ENCODE measurements around the gene DENND1A.
A peak's percentile ranks its signal among the peaks of the same experiment; 100 is the strongest.

The DENND1A gene

DNA sequence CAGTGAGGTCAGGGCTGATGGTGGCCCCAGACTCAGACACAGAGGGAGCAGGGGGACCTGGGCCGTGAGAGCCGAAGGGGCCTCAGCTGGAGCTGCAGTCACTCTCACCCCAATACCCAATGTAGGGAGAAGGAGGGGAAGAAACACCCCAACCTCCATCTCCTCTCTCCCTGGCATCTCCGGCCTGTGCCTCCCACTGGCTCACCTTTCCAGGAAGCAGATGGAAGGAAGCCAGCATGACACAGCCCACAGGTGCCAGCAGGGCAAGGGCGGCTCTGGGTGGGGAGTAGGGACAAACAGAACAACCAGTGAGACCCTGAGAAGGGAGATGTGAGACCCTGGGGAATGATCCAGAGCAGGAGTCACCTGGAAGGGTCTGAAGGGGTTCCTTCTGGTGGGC, 576.9 kb downstream of the DENND1A start:
- DNase-seq (no peak), ATAC-seq (no peak)

DNA sequence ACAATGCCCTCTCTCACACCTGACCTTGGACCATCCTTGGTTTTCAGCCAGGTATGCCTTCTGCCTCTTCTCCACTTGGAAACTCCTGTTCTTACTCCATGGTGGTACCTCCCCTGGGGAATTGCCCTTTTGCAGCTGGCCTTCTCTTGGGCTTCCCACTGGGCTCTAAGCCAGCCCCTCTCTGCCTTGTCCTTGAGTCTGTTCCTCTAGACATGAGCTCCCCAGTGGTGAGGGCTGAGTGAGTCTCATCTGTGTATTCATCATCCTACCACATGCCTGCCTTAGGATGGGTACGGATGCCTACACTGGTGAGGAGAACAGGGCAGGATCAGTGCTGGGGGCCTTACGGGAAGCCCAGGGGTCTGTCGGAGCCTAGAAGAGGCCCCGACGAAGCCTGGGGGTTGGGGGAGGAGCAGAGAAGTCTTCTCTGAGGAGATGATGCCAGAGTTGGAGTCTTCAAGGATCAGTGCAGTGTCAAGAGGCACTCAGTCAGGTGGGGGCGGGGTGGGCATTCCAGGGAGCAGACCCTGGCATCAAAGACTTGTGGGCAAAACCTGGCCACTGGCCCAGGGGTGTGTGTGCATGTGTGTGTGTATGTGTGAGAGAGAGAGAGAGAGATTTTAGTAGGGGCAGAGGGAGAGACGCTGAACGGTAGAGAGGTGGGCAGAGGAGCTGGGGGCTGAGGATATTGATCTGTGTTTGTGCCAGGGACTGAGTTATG, 579.2 kb downstream of the DENND1A start:
- ATAC-seq = no peak
- no peak for DNase-seq

DNA sequence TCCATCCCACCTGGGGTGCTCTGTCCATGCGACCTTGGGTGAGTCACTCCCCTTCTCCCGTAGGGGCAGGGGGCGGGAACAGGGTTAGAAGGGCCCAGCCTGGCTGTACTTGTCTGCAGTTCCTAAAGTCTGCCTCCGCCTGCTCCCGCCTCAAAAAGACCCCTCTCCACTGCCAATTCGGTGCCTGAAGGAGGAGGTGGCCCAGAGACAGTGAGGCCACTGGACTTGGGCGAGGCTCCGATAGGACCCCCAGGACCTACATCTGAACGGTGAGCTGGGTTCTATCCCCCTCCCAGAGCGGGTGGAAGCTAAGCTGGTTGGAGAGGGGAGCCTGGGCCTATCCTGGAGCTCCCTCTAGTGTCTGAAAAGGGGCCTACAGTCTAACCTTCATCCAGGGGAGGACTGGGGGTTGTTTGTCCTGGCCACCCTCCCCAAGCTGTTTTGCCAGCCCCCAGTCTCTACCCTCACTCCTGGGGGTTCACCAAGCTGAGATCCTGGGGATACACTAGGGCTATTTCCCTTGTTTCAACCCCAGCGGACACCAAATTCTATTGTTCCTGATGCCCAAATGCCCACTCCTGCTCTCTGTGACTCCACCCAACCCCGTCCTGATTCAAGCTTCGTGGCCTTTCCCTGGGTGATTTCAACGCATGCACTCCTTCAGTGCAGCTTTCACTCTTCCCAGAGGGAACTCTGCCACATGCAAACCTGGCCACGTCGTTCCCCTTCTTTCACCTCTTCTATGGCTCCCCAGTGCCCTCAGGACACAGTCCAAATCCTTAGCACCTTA, 580.0 kb downstream of the DENND1A start:
- peak; percentile 76 for DNase-seq
- peak; percentile 75 for ATAC-seq

DNA sequence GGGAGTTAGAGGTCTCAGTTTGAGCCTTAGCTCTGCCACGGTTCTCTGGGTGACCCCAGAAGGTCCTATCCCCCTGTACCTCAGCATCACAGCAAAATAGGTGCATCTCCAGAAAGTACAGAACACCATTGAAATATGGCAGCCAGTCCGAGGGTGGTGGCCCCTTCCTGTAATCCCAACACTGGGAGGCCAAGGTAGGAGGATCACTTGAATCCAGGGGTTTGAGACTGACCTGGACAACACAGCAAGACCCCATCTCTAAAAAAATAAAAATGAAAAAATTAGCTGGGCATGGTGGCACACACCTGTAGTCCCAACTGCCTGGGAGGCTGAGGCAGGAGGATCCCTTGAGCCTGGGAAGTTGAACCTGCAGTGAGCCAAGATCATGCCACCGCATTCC, 580.9 kb downstream of the DENND1A start:
- ATAC-seq (no peak), DNase-seq (no peak)

DNA sequence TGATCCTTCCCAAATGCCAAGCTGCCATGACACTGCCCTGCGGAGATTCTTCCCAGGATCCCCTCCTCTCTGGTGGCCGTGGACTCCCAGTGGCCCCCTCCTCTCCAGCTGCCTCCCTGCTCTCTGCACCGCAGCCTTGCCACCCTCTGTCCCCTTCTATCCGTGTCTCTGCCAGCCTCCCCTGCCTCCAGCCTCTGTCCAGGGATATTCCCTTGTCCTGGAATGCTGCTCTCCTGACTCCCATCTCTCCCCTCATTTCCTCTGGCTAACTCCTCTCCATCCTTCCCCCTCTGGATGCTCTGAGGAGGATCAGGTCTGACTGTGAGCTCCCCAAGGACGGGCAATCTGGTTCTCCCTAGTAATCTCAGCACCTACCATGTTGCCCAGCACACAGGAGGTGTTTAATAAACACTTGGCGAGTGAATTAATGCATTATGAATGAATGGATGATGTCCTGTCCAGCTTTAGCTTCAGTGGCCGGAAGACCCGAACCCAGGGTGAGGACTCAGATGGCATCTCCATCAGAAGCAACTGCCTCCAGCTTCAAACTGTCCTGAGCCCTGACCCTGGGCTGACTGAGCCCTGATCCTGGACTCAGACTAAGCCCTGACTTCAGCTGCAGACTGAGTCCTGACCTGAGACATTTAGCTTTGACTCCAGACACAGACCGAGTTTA, 581.5 kb downstream of the DENND1A start:
- DNase-seq (no peak), ATAC-seq (no peak)

DNA sequence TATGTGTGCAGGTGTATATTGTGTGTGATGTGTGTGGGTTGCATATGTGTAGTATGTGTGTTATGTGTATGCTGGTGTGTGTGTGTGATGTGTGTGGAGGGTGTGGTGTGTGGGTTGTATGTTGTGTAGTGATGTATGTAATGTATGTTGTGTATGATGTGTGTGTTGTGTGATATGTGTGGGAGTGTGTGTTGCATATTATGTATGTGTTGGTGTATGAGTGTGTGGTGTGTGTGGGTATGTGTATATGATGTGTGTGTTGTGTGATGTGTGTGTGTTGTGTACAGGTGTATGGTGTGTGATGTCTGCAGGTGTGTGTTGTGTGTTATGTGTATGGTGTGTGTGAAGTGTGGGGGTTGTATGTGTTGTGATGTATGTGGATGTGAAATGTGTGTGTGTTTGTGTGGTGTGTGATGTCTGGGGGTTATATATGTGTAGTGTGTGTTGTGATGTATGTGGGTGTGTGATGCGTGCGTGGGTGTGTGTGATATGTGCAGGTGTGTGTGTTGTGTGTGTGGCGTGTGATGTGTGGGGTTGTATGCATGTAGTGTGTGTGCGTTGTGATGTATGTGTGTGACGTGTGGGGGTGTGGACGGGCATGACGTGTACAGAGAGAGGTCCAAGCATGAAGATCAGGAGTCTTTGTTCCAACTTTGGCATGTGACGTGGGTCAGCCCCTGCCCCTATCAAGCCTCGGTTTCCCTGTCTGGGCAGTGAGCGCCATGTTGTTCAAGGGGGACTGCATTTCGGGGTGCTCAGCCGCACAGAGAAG, 582.5 kb downstream of the DENND1A start:
- DNase-seq = no peak
- ATAC-seq = no peak

DNA sequence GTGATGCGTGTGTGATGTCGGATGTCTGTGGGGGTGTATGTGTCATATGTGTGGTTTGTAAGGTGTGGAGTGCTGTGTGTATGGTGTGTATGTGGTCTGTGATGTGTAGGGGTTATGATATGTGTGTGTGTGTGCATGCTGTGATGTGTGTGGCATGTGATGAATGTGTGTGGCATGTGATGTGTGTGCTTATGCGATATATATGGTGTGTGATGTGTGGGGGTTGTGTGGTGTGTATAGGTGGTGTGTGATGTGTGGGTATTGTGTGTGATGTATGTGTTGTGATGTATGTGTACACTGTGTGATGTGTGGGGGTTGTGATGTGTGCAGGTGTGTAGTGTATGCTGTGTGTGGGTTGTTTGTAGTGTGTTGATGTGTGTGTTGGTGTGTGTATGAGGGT, 583.1 kb downstream of the DENND1A start:
- DNase-seq (no peak), ATAC-seq (no peak)

DNA sequence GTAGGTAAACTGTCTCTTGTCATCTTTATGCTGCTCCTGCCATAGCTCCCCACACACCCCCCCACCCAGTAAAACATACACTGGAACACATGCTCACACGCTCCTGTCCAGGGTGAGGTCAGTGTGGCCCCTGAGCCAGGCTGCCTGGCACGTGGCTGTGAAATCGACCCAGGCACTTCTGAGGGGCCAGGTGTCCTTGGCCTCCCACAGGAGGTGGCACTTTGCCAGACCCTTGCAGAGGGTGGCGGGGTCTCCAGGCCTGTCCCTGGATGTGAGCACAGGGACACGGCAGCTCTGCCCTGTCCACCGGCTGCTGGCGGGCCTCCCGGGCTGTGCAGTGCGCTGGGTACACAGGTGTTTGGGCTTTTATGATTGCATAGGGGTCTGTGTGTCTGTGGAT, 583.9 kb downstream of the DENND1A start:
- no peak for ATAC-seq
- DNase-seq = no peak

DNA sequence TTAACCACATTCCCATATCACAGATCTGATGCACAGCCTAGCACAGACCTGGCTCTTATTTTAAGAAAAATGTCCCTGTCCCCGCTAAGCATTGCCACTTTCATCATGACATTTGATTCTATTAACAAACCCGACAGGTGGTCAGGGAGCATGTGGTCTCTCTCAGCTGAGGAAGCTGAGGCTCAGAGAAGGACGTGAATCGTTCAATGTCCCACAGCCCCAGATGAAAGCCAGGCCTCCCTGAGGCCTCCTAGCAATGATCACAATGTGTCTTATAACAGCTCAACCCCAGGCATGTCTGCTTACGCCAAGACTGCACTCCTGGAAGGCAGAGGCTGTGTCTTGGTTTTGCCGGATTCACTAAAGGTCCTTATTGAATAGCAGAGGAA, 584.4 kb downstream of the DENND1A start:
- DNase-seq (no peak), ATAC-seq (no peak)

DNA sequence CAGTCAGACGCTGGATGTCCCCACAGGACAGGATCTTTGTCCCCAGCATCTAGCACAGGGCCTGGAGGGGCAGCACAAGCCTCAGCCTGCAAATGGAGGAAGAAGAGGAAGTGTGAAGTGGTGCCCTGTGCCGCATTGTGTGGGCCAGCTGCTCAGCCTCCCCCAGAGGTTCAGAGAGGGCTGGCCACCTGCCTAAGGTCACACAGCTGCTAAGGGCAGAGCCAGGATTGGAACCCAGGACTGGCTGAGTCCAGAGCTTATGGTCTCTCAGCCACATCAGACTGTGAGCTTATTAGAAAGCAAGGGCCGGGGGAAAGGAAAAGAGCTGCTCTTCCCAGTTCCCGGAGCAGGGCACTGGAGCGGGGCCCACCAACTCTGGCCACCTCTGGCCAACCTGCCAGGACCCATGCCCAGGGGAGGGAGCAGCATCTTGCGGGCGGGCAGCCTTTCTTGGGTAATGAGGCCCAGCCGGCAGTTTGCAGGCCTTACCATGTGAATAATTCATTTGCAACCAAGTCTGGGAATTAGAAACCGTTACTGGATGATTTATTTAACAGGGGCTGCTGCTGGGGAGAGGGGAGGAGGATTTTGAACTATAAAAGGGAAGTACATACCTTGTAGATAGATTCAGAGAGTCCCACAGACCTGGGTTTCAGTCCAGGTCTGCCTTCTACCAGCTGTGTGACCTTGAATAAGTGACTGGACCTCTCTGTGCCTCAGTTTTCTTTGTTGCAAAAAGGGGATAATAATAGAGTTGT, 585.6 kb downstream of the DENND1A start:
- no peak for DNase-seq
- ATAC-seq = no peak

DNA sequence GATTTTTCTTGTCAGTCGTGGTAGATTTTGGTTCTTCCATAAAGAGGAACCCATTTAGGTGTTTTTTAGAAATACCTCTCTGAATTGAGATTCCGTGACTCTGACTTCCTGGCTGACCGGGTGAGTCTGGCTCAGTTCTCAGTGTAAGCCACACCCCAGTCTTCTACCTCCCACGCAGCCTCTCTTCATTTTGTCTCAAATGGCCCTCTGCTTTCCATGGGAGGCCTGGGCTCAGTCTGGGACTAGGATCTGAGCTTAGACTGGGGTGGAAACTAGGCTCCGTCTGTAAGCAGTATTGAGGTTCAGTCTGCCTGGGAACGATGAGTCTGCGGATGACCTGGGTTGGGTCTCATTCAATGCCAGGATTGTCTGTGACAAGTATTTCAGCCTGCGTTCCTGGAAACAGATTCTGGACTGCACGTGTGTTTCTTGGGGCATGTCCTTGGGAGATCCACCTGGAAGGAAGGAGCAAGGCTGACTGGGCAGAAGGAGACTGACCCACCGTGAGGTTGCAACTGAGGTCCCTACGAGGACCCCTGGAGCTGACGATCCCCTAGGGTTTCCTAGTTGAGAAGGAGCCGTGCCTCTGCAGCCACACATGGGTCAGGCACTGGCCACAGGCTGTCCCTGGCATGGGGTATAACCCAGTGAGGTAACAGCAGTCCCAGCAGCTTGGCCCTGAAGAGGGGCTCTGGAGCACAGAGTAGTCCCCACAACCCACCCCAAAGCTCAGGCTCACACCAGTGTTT, 586.3 kb downstream of the DENND1A start:
- DNase-seq = no peak
- ATAC-seq = no peak

DNA sequence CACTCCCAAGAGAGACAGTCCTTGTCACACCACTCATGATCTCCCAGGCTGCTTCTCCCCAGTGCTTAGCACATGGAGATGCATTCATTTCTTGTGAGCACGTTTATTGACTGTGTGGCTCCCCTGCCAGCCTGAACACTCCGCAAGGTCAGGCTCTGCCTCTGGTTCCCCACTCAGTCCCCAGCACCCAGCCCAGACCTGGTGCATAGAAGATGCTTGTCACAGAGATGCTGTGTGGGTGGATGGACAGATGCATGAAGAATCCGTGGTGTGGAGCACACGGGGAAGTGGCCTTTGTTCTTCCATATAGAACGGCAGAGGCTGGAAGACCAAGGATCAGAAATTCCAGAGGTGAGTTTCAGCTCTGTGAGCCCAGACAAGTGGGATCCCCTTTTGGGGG, 587.7 kb downstream of the DENND1A start:
- ATAC-seq (no peak), DNase-seq (no peak)

DNA sequence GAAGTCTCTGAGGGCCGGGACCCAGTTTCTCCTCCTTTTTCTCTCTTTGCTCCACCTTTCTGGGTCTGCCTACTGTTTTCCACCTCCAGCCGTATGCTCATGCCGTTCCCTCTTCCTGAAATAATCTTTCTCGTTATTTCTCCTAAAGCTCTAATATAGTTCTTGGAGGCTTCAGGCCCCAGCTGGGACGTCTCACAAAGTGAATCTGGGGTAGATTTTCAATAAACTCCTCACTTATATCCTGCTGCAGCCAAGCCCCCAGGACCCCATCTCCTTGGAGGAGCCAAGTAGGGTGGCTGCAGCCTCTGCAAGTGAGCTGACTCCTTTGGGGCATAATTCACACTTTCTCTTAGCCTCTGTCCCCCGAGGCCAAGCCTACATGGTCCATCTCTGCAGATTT, 588.1 kb downstream of the DENND1A start:
- ATAC-seq = no peak
- no peak for DNase-seq

DNA sequence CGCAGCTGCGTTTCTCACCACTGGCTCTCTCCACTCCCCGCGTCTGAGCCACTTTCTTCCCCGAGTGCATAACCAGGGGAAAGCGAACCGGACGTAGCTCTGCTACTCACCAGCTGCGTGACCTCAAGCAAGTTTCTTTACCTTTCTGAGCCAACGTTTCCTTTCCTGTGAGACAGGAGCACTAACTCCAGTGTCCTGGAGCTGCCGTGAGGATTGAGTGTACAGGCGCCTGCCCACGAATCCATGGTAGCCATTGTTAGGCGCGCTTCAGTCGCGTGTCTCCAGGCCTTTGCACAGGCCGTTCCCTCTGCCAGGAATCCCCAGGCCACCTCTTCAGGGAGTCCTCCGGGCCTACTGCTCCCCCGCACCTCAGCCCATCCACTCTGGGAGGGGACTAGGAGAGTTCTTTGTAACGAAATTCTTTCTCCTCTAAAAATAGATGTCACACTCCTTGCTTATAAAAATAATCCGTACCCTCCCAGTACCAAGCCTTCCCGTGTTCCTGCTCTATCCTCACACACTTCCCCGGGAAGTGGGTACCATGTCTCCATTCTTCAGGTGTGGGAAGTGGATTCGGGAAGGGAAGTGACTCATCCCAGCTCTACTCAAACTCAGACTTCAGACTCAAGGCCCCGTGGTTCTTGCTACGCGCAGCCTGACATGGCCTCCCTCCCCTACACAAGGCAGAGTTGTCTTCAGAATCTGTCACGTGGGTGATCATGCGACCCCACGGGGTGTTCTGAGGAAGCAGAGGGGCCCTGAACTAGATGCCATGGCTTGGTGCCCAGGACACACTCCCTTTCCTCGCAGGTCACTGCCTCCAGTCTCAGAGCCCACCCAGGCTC, 590.0 kb downstream of the DENND1A start:
- peak; percentile 72 for DNase-seq
- peak; percentile 65 for ATAC-seq

DNA sequence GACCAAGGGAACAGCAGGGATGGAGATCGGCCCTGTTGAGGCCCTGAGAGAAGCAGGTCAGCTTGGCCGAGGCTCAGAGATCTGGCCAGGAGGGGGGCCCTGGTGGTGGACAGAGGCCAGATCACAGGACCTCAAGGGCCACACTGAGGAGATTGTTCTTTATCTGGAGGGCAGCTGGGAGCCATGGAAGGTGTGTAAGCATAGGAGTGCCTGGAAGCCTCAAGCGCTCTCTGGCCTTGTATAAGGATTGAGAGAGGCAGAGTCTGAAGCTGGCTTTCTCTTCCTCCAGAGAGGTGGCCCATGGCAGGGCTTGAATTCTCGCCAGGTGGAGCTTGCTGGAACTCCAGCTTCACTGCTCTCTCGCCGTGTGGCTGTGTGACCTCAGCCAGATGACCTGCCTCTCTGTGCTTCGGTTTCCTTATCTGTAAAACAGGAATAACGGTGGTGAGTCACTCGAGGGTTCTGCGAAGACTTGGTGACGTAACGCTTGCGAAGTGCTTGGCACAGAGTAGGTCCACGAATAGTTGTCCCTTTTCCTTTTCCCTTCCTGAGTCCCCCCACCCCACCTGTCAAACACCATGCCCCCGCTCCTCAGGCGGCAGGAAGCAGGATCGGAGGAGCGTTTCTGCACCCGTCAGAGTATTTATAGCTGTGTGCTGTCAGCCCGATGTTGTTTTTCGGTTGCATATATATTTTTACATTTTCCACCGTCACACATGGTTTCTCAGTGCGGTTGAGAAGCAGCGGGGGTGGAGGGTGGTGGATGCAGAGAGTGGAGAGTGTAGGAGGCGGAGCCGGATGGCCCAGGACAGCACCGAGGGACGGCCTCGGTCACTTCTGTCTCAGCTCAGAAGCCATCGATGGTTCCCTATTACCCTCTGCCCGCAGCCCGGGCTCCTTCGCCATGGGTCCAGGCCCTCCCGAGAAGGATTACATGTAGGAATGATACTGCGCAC, 590.9 kb downstream of the DENND1A start:
- ATAC-seq (peak; percentile 79), DNase-seq (peak; percentile 82)

DNA sequence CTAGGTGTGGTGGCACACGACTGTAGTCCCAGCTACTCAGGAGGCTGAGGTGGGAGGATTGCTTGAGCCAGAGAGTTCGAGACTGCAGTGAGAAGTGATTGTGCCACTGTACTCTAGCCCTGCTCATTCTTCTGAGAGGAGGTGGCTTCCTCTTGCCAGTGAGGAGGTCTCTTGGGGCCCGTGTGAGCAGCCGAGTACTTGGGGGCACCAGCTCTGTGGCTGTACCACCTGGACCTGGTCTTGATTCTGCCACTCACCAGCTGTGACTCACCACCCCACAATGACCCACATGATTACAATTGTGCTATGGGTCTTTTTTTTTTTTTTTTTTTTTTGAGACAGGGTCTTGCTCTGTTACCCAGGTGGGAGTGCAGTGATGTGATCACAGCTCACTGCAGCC, 592.0 kb downstream of the DENND1A start:
- no peak for ATAC-seq

DNA sequence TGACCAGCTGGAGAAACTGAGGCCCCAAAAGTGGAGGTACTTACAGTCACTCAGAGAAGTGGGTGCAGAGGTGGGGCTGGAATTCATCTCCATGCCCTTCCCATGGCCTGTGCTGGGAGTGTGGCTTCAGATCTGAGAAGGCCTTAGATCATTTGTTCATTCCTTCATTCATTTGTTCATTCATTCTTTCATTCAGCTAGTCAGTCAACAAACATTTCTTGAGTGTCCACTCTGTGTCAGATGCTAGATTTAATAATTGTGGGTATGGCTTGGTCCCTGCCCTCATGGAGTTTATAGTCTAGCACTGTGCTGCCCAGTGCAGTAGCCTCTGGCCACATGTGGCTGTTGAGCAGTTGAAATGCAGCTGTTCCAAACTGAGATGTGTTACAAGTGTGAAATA, 593.0 kb downstream of the DENND1A start:
- no peak for ATAC-seq
- DNase-seq = no peak

More for the DNA sequence above, 592.0 kb downstream of the DENND1A start:
- peak; percentile 36 for DNase-seq

DNA sequence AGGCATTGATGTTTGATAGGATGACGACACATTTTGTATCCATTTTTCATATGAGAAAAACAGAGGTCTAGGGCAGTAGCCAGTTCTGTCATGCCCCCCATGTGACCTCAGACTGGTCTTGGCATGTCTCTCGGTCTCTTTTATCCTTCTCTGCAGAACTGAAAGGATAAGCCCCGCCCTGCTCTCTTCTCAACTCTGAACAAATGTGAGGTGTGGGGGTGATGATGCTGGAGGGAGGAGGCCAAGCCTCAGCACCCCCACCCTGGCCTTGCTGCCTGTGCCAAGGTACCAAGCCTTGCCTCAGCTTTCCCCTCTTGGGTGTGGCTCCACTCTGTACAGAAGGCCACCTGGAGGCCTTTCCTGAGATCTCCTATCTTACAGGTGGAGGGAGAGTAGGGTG, 593.5 kb downstream of the DENND1A start:
- DNase-seq = no peak
- no peak for ATAC-seq

DNA sequence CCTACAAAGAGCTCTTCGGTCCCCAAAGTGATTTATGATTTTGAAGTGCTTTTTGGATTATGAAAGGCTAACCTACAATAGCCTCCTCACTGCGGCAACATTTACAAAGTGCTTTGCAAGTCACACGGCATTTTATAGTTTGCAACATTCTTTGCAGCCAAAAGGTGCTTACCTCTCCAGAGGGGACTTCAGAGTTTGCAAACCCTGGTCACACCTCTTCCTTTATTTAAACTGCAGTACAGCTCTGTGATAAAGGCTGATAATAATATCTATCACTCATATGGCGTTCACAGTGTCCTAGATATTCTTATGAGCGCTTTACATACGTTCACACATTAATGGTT, 594.0 kb downstream of the DENND1A start:
- DNase-seq = no peak
- no peak for ATAC-seq
